B cell (primary cell): ENCODE results near the gene DOK7.

ENCODE experiments used
- CTCF ChIP-seq: fragments of 200-600 bp; IDR thresholded peaks from one replicate; pipeline ENCODE4 v1.8.0; 2022; ENCODE audit warnings: antibody characterized with exemption, mild to moderate bottlenecking
- EZH2 ChIP-seq: IDR thresholded peaks from 2 replicates; pipeline ENCODE4 v1.6.1; 2012; ENCODE audit warnings: borderline replicate concordance, low read depth, mild to moderate bottlenecking, moderate library complexity, low read length; ENCODE audit not compliant: insufficient read depth, poor library complexity, severe bottlenecking

DNA sequence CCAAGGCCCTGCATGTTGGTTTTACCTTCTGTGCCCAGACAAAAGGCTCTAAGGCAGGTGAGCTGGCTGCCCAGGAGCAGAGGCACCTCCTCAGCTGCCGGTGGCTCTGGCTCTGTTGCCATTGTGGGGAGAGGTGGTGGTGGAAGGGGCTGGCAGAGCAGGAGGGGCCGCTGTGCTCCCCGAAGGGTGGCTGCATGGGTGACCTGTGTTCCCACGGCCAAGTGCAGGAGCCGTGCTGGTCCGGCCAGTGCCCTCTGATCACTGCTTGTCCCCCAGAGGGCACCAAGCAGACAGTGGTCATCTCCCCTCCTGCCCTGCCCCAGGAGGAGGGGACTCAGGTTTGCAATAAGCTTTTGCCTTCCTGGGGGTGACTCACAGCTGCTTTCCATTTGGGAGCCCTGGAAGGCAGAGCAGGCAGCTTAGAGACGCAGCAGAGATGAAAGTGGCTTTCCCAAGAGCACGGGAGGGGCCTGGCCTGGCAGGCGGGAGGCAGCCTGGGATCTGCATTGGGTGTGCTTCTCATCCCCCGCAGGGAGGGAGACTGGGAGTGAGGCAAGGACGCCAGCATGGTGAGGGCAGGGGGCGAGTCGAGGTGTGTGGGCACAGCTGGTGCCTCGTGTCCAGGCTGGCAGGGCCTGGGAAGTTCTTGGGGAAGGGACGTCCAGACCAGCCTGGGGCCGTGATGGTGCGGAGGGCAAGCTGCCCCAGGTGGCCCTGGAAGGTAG lies 28.7 kb downstream of the DOK7 start:
- no peak for TF ChIP-seq CTCF
- no peak for TF ChIP-seq EZH2
